Uterus (tissue), 2 donors: Measurements from ENCODE around the gene GRHL3.

Source experiments
- POLR2A ChIP-seq, 2 donors: fragments of 450-650 bp; IDR thresholded peaks; one replicate each; pipeline ENCODE4 v1.6.1; 2016; ENCODE audit warnings: antibody characterized with exemption in 2 of 2, mild to moderate bottlenecking in 1 of 2, moderate library complexity in 1 of 2
- TF ChIP-seq, protein P1 (sequence below), 4 experiments: fragments of 200-600 bp in 2 of 4; fragments of 450-650 bp in 2 of 4; sonication (generic) in 2 of 4; IDR thresholded peaks; one replicate each; pipeline ENCODE4 v1.5.1; 2016 to 2019; ENCODE audit warnings: antibody characterized with exemption in 4 of 4, mild to moderate bottlenecking in 2 of 4, moderate library complexity in 1 of 4

DNA sequence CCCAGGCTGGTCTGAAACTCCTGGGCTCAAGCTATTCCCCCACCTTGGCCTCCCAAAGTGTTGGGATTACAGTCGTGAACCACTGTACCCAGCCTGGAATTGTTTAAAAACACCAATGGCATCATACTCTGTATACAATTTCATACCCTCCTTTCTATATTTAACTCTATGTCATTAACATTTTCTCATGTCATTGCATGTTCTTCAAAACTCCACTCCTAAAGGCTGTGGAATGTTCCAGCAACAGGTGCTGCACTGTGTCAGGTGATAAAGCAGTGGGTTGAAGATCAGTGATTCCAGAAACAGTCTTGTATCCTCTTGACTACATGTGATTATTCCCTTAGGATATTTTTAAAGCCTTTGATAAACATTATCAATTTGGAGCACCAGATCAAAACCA lies 36.7 kb upstream of the GRHL3 start:
- TF ChIP-seq, protein P1, sequence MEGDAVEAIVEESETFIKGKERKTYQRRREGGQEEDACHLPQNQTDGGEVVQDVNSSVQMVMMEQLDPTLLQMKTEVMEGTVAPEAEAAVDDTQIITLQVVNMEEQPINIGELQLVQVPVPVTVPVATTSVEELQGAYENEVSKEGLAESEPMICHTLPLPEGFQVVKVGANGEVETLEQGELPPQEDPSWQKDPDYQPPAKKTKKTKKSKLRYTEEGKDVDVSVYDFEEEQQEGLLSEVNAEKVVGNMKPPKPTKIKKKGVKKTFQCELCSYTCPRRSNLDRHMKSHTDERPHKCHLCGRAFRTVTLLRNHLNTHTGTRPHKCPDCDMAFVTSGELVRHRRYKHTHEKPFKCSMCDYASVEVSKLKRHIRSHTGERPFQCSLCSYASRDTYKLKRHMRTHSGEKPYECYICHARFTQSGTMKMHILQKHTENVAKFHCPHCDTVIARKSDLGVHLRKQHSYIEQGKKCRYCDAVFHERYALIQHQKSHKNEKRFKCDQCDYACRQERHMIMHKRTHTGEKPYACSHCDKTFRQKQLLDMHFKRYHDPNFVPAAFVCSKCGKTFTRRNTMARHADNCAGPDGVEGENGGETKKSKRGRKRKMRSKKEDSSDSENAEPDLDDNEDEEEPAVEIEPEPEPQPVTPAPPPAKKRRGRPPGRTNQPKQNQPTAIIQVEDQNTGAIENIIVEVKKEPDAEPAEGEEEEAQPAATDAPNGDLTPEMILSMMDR (IDR thresholded peaks at IDR 0.05): no peak
- no peak for TF ChIP-seq POLR2A (IDR thresholded peaks at IDR 0.05)
